Stimulated activated CD4-positive, alpha-beta T cell treated with anti-CD3 and anti-CD28 coated beads, Interleukin-4, amount 100 ng/mL, for 1 hour (primary cell): ENCODE measurements around the gene CEACAM21.
"Not testable (repeated sequence)": the region's sequence is repeated elsewhere in the genome, so short reads cannot be mapped to it uniquely, and the experiment has no call there.

Source experiments
- DNase-seq: peaks from one replicate; pipeline ENCODE4 v3.0.0-alpha.2; 2020

The CEACAM21 gene

GRCh38 chr19:41551212-41551610 lies 24.8 kb upstream of the CEACAM21 start:
- no peak for DNase-seq

GRCh38 chr19:41551711-41552110 lies 24.3 kb upstream of the CEACAM21 start:
- no peak for DNase-seq

GRCh38 chr19:41552558-41552957 lies 23.4 kb upstream of the CEACAM21 start:
- DNase-seq = no peak

DNA sequence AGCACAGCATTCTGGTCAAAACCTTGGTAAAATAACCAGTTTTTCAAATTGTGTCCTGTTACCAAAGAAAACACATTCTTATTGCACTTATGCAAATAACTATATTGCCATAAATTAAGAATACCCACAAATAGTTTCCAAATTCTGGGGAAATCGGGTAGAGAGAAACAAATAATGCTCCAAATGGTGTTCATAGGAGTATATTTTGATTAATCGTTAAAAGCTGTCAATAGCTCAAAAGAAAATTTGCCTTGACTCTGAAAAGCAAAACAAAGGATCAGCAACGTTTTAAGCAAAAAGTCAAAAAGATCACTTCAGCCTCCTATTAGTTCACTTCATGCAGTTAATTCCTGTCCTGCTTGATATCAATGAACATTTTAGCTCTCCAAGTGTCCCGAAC lies 22.2 kb upstream of the CEACAM21 start:
- no peak for DNase-seq

DNA sequence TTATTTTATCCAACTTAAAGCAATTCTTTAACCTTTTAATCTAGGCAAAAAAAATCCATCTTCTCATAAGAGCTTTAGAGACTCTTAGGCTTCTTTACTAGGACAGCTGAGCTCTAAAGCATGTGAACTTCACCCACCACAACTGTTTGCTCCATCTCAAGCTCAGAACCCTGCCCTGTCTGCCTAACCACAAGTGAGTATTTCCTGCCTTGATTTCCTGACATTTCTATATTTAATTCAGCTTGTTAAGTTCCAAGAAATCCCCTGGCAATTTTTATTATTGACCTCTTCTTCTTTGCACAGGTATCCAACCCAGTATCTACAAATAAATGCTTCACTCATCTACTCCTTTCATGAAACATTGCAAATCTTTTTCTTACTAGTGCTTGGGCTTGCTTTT lies 21.1 kb upstream of the CEACAM21 start:
- DNase-seq = no peak

DNA sequence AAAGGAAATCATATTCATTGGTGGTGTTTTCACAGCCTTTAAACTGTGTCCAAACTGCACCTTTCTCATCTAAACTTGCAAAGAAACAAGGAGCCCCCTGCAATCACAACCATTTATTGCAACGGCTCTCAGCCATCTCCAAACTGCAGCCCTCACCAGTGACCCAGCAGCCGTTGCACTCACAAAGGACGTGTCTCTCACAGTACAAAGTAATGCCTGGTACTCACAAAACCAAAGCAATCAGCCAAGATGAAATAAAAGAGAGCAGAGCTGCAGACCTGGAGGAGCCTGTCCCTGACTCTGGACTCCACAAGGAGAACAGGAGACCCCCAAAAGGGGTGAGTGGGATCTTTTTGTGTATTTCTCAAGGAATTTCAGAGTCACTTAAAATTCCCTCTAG lies 20.2 kb upstream of the CEACAM21 start:
- DNase-seq = no peak

- DNase-seq = peak; percentile 53
These were observed 12.0 kb upstream of the CEACAM21 start for GRCh38 chr19:41563854-41564514.

DNA sequence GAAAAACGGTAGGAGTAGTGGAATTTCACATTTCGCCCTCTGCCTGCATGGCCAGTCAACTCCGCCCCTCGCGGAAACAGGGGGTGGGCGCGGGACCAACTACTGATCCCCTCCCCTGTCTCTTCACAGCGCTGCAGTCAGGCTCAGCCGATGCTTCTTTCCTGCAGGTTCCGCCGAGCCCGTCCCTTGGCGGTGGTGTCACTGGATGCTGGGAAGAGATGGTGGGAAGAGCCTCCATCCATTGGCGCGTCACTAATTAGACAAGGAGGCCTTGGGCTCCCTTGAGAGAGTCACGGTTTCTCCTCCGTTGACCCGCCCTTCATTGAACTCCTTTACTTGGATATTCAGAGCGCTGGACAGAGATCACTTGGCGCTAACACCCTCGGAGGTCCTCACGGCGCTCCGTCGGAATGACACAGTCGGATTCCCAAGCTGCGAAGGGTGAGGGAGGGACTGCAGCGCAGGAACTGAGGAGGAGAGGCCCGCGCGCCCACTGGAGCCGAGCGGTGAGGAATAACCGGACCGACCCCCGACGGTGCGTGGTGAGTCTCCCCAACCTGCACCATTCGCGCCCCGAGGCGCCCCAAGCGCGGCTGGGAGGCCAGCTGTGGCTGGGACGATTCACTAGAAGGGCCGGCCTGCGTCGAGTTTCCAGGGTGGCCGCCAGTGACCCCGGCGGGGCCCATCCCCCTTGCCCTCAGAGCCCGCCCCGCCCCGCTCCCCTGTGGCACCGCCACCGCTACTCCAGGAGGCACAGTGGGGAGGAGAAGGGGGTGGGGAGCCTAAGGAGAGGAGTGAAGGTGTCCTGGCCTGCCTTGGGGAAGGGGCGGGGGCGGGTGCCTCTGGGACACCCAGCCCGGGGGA lies 11.2 kb upstream of the CEACAM21 start:
- no peak for DNase-seq

GRCh38 chr19:41565379-41565720 lies 10.6 kb upstream of the CEACAM21 start:
- no peak for DNase-seq

DNA sequence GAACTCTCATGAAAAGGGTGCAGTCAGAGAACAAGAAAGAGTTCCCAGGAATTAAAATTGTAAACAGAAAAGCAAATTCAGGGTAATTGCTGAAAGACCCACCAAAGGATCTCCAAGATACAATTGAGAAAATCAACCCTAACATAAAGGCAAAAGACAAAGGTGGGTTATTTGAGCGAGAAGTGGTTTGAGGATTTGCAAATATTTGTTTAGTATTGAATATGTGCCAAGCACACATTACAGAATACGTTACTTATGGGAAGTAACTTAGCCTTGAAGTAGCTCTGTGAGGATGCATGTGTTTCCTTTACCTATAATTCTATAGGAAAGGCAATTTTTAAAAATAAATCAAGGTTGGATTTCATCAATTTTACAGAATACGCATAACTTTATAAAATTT lies 10.0 kb upstream of the CEACAM21 start:
- DNase-seq = no peak

GRCh38 chr19:41569481-41570150 lies 6.3 kb upstream of the CEACAM21 start:
- no peak for DNase-seq

- DNase-seq = no peak
These were observed 5.8 kb upstream of the CEACAM21 start for GRCh38 chr19:41570179-41570578.

DNA sequence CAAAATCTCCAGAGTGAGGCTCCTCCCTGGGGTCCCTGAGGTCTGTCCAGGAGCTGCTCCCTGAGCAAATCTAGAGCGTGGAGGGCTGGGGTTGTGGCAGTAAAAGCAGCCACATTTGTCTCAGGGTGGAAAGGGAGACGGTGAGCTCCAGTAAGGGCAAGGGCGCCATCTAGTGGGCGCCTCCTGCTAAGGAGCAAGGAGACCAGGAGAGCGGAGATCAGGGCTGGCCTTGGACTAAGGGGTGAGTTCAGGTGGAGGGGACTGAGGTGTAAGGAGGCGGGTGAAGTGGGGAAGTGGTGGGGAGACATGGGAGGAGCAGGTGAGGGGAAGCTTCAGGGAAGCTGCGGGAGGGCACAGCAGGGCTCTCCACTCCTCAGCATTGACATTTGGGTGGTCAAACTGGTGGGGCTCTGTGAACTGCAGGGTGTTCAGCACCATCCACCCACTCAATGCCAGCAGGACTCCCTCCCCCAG lies 5.3 kb upstream of the CEACAM21 start:
- DNase-seq = peak; percentile 87

GRCh38 chr19:41577144-41577830 lies 1.3 kb downstream of the CEACAM21 start:
- DNase-seq = no peak

DNA sequence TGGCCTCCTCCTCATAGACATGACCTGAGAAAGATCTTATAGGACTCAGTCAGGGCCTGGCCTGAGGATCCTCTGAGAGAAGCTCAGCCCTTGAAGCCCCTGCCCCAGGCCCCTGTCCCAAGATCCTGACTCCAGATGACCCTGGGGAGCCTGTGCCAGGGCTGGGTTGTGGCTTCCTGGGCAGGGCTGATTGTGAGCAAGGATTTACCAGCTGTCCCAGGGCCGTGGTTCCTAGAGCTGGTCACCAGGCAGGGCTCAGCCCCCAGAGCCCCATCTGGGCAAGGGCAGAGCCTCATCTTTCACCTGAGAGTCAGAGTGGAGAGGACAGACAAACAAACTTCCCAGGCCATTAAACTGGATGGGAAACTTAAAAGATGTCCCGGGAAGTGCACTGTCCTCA lies 1.9 kb downstream of the CEACAM21 start:
- DNase-seq = no peak

GRCh38 chr19:41578886-41579285 lies 2.9 kb downstream of the CEACAM21 start:
- DNase-seq = no peak

GRCh38 chr19:41581068-41581467 lies 5.1 kb downstream of the CEACAM21 start:
- not testable (repeated sequence) for DNase-seq

- DNase-seq = not testable (repeated sequence)
These were observed 6.7 kb downstream of the CEACAM21 start for GRCh38 chr19:41582577-41583182.

DNA sequence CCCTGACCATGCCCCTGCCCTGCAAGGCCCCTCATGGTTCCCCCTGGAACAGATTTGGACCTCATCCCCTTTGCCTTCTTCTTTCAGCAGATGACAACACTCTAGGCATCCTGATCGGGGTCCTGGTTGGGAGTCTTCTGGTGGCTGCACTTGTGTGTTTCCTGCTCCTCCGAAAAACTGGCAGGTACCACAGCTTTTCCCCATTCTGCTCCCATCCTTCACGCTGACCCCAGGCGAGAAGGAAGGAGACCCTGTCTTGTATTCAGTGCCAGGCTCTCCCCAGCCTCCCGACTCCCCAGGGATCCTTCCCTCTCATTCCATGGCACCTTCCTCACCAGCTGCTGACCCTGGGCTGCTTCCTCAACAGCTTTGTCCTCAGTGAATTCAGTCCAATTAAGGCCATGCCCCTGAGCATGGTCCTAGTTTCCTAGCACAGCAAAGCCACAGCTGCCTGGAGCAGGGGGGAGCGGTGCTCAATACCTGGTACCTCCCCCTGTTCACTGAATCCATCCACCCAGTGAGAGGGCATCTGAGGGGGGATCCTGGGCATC lies 8.4 kb downstream of the CEACAM21 start:
- no peak for DNase-seq

DNA sequence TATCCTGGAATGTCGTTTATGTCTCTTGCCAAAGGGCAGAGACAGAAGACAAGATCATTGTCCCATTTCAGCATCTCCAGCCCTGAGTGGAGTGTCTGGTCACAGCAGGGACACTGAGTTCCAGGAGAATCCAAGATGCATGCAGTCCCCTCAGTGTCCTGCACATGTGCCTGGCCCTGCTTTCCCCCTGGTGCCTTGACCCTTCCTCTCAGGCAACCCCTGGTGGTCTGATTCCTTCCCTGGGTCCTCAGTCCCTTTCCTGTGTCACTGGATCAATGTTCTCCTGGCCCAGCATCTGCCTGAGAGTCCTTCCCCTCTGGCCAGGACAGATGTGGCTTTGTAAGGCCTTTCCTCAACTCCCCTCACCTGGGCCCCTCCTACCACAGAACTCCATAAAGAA lies 9.0 kb downstream of the CEACAM21 start:
- no peak for DNase-seq

- DNase-seq = no peak
These were observed 10.1 kb downstream of the CEACAM21 start for GRCh38 chr19:41586064-41586463.

- no peak for DNase-seq
These were observed 11.3 kb downstream of the CEACAM21 start for GRCh38 chr19:41587101-41587837.
